Keratinocyte (primary cell): ENCODE data around the gene CGAS. TPM values are rescaled to one million over a fixed set of nuclear protein-coding genes. Genes with fewer than 3 reads are reported as not detected.

Experiments
- DNase-seq: peaks from one replicate; pipeline ENCODE4 v3.0.0-alpha.2; 2011; ENCODE audit warnings: low read depth, missing footprints, low spot score
- FAIRE-seq: peaks from 2 replicates; lab custom pipeline; 2011; peaks lifted over from hg19 to GRCh38; lab: Jason Lieb, UNC
- H2AFZ ChIP-seq: 2 replicates; pipeline ENCODE4 v1.6.0; 2012; ENCODE audit warnings: low read length, control low read depth, inconsistent platforms; ENCODE audit not compliant: control insufficient read depth
- H3K27ac ChIP-seq: 2 replicates; pipeline ENCODE4 v1.5.1; 2011; ENCODE audit warnings: low read length; ENCODE audit not compliant: control insufficient read depth, insufficient read depth
- H3K27me3 ChIP-seq: 3 replicates; pipeline ENCODE4 v1.6.0; 2011; ENCODE audit warnings: low read length; ENCODE audit not compliant: control insufficient read depth, insufficient read depth; ENCODE audit errors: extremely low read depth
- H3K36me3 ChIP-seq, 2 experiments: 2 replicates in 1 of 2; 3 replicates in 1 of 2; pipeline ENCODE4 v1.5.1; 2011; ENCODE audit warnings: low read length in 2 of 2, mild to moderate bottlenecking in 1 of 2; ENCODE audit not compliant: control insufficient read depth in 2 of 2, insufficient read depth in 2 of 2; ENCODE audit errors: extremely low read depth in 1 of 2
- H3K4me1 ChIP-seq: 3 replicates; pipeline ENCODE4 v1.5.1; 2011; ENCODE audit warnings: low read length; ENCODE audit not compliant: control insufficient read depth, insufficient read depth; ENCODE audit errors: extremely low read depth
- H3K4me2 ChIP-seq: 3 replicates; pipeline ENCODE4 v1.6.0; 2011; ENCODE audit warnings: low read depth, low read length; ENCODE audit not compliant: control insufficient read depth, insufficient read depth; ENCODE audit errors: extremely low read depth
- H3K4me3 ChIP-seq, 3 experiments: fragments of 200-600 bp in 1 of 3; sonication (generic) in 1 of 3; 2 replicates in 2 of 3; 3 replicates in 1 of 3; pipeline ENCODE4 v1.5.1; 2011 to 2016; ENCODE audit warnings: low read length in 3 of 3, mild to moderate bottlenecking in 3 of 3, control low read depth in 2 of 3, inconsistent platforms in 1 of 3, low read depth in 1 of 3, mixed read lengths in 1 of 3, mixed run types in 1 of 3, moderate library complexity in 1 of 3; ENCODE audit not compliant: control insufficient read depth in 2 of 3, insufficient read depth in 2 of 3; ENCODE audit errors: extremely low read depth in 1 of 3
- H3K79me2 ChIP-seq: 2 replicates; pipeline ENCODE4 v1.6.0; 2012; ENCODE audit warnings: low read length; ENCODE audit not compliant: control insufficient read depth, insufficient read depth
- H3K9ac ChIP-seq: 3 replicates; pipeline ENCODE4 v1.6.0; 2011; ENCODE audit warnings: low read length; ENCODE audit not compliant: control insufficient read depth, insufficient read depth; ENCODE audit errors: extremely low read depth
- H3K9me1 ChIP-seq: 3 replicates; pipeline ENCODE4 v1.6.0; 2011; ENCODE audit warnings: low read length; ENCODE audit not compliant: control insufficient read depth, insufficient read depth; ENCODE audit errors: extremely low read depth
- H3K9me3 ChIP-seq: 2 replicates; pipeline ENCODE4 v1.5.1; 2012; ENCODE audit warnings: low read depth, low read length; ENCODE audit not compliant: control insufficient read depth
- H4K20me1 ChIP-seq: 3 replicates; pipeline ENCODE4 v1.6.0; 2011; ENCODE audit warnings: low read length; ENCODE audit not compliant: control insufficient read depth, insufficient read depth; ENCODE audit errors: extremely low read depth
- EZH2 ChIP-seq: IDR thresholded peaks from one replicate; pipeline ENCODE4 v1.6.1; 2012; ENCODE audit warnings: inconsistent platforms, mild to moderate bottlenecking, low read length, moderate library complexity
- dilution Hi-C: fragments of 300-500 bp; cut with MboI; formaldehyde crosslinking; loops from one replicate; pipeline ENCODE4 v1.7.0; 2020; ENCODE audit warnings: low sequenced_read_pairs; ENCODE audit not compliant: extremely low pct_ligation_motif_present
- polyA plus RNA-seq, 5 experiments: library from polyadenylated mRNA; depleted of rRNA in 3 of 5; stranded (reverse) in 3 of 5; stranded (forward) in 1 of 5; unstranded in 1 of 5; fragments of >200 nt; gene quantifications; 1 replicate in 1 of 5; 2 replicates in 3 of 5; 3 replicates in 1 of 5; pipeline versions ENCODE4 v1.2.1 to v1.2.3, GENCODE V29; 2011 to 2012; ENCODE audit warnings: missing spikeins in 2 of 5, low read depth in 1 of 5, low replicate concordance in 1 of 5
- TF ChIP-seq, protein P1 (sequence below), 3 experiments: IDR thresholded peaks in 1 of 3; conservative IDR thresholded peaks in 1 of 3; optimal IDR thresholded peaks in 1 of 3; 2 replicates in 2 of 3; 3 replicates in 1 of 3; pipeline versions ENCODE3 to v1.5.1; 2011; ENCODE audit warnings: low read length in 3 of 3, mild to moderate bottlenecking in 3 of 3, moderate library complexity in 2 of 3, control low read depth in 1 of 3, inconsistent platforms in 1 of 3; ENCODE audit not compliant: insufficient read depth in 2 of 3; ENCODE audit errors: extremely low read depth in 1 of 3

The CGAS gene
- polyA plus RNA-seq, 1 donor (not counting 4 experiments of a cell fraction or from before 2014, with no cell fraction given) = 1.1 TPM

GRCh38 chr6:73481969-73482368 is 29.9 kb upstream of the CGAS start:
- H3K79me2 ChIP-seq = no peaks in the 10 kb centered on the region
- FAIRE-seq = no peak
- no peaks in the 10 kb centered on the region for H3K4me1 ChIP-seq
- H3K4me3 ChIP-seq = no peak overlapping the region
- peaks cover 14 to 18% of the 10 kb centered on the region in 2 experiments for H3K36me3 ChIP-seq
- no peaks in the 10 kb centered on the region for H3K9me3 ChIP-seq
- dilution Hi-C loops = no loop called here
- H3K9ac ChIP-seq = no peak overlapping the region
- no peaks in the 10 kb centered on the region for H4K20me1 ChIP-seq
- H3K4me2 ChIP-seq = no peak overlapping the region
- TF ChIP-seq EZH2 = no peak
- TF ChIP-seq, protein P1, sequence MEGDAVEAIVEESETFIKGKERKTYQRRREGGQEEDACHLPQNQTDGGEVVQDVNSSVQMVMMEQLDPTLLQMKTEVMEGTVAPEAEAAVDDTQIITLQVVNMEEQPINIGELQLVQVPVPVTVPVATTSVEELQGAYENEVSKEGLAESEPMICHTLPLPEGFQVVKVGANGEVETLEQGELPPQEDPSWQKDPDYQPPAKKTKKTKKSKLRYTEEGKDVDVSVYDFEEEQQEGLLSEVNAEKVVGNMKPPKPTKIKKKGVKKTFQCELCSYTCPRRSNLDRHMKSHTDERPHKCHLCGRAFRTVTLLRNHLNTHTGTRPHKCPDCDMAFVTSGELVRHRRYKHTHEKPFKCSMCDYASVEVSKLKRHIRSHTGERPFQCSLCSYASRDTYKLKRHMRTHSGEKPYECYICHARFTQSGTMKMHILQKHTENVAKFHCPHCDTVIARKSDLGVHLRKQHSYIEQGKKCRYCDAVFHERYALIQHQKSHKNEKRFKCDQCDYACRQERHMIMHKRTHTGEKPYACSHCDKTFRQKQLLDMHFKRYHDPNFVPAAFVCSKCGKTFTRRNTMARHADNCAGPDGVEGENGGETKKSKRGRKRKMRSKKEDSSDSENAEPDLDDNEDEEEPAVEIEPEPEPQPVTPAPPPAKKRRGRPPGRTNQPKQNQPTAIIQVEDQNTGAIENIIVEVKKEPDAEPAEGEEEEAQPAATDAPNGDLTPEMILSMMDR (optimal IDR thresholded peaks at IDR 0.05 in 1 of 3, IDR thresholded peaks at IDR 0.05 in 1 of 3, conservative IDR thresholded peaks at IDR 0.05 in 1 of 3; ENCODE audit: extremely low read depth in 1 of 3, insufficient read depth in 2 of 3, low read length in 3 of 3) = no peak
- no peak overlapping the region for H2AFZ ChIP-seq
- H3K27me3 ChIP-seq = no peaks in the 10 kb centered on the region
- H3K27ac ChIP-seq = no peak overlapping the region
- H3K9me1 ChIP-seq = no peaks in the 10 kb centered on the region
- no peak for DNase-seq

- DNase-seq = no peak
- Histone ChIP-seq H3K36me3 (peaks cover 16 to 18% of the 10 kb centered on the region in 2 experiments), H3K4me3 (no peak overlapping the region), H3K27ac (no peak overlapping the region), H2AFZ (no peak overlapping the region), H3K9me1 (no peaks in the 10 kb centered on the region), H3K27me3 (no peaks in the 10 kb centered on the region), H4K20me1 (no peaks in the 10 kb centered on the region), H3K9me3 (no peaks in the 10 kb centered on the region), H3K9ac (no peak overlapping the region), H3K4me2 (no peak overlapping the region), H3K79me2 (no peaks in the 10 kb centered on the region), H3K4me1 (no peaks in the 10 kb centered on the region)
- dilution Hi-C loops = no loop called here
- FAIRE-seq = no peak
- no peak for TF ChIP-seq EZH2
- TF ChIP-seq, protein P1 (optimal IDR thresholded peaks at IDR 0.05 in 1 of 3, IDR thresholded peaks at IDR 0.05 in 1 of 3, conservative IDR thresholded peaks at IDR 0.05 in 1 of 3; ENCODE audit: extremely low read depth in 1 of 3, insufficient read depth in 2 of 3, low read length in 3 of 3) = no peak
Measured at GRCh38 chr6:73477407-73477806, 25.3 kb upstream of the CGAS start.
